ENCODE data around the gene CPN2. TPM values are rescaled to one million over a fixed set of nuclear protein-coding genes. Genes with fewer than 3 reads are reported as not detected.

Gene CPN2
- total and polyA plus RNA-seq, 10 of the 15 experiments (the other 5 are each of a cell fraction or from before 2014, with no cell fraction given), result not detected

DNA sequence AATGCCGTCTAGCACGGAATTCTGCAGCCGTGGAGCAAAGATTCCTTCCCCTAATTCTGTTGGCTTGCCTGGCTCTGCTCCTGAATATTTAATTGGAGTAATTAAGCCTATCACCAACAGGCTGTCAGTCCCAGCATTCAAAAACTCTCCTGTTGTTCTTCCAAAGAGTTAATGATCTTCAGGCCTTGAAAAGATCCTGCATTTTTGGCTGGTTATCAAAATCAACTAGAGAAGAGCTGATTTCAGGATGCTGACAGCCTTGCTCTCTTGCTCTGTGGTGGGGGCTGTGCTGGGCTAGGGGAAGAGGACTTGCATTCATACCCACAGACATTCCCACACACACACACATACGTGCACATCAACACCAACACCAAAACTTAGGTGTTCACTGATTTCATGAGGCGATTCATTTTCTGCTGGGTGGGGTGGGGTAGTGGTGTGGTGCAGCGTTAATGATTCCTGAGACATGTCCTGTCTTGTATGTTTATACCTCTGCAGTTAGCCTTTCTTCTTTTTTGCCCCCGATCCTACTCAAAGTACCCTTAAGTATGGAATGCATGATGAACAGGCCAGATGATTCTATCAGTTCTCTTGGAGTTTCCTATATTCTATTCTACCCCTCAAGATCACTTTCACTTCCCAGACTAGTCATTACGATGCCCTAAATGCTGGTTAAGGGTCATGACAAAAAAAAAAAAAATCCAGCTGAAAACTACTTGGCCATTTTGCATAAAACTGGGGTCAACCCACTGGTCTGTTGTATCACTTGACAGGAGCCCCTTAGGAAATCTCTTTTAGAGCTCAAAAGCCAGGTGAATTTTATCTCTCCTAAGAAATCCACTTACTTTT is 42.3 kb downstream of the CPN2 start:
- POLR2A ChIA-PET, result interaction anchor here (0.6 to 1.5 kb wide), 2 partner anchors 176 to 178 kb away, joined by 3 to 6 read pairs; no protein-coding TSS in a partner anchor
- FAIRE-seq (peak; percentile 52), DNase-seq (ENCODE audit: low read depth, low spot score) (peak; percentile 40), ATAC-seq (peak; percentile 25)
- intact Hi-C loops (cut with micrococcal nuclease; ENCODE audit: unreplicated experiment) (loop anchor here (5.0 kb wide), 1 partner anchor 127 kb away; no protein-coding TSS in a partner anchor), in situ Hi-C loops (cut with MboI) (loop anchor here (5.0 kb wide), 1 partner anchor 172 kb away; the partner anchor contains the start of gene HES1)
- SMC1A ChIA-PET (ENCODE audit: uncharacterized antibody, unreplicated experiment), result interaction anchor here (0.6 to 2.3 kb wide), 12 partner anchors 129 to 553 kb away, joined by 3 to 8 read pairs (median 4); no protein-coding TSS in a partner anchor
- CTCF ChIA-PET, result interaction anchor here (0.9 to 2.9 kb wide), 7 partner anchors 13 to 643 kb away, joined by 3 to 14 read pairs (median 5); no protein-coding TSS in a partner anchor
- BruUV-seq (replicated peaks), result no TSS peak
- H3K4me1 ChIP-seq (ENCODE audit: control insufficient read depth, insufficient read depth, low read length), result peaks cover 46% of the 10 kb centered on the region
- peak overlapping the region; percentile 20; the same call in 1 of the 2 replicates for H2AFZ ChIP-seq (ENCODE audit: control insufficient read depth, low read depth, low read length)
- no peaks in the 10 kb centered on the region for H4K20me1 ChIP-seq (ENCODE audit: control insufficient read depth, insufficient read depth)
- RAD21 ChIA-PET (ENCODE audit: unreplicated experiment), result interaction anchor here (0.7 to 2.2 kb wide), 4 partner anchors 178 to 643 kb away, joined by 3 to 13 read pairs (median 3); no protein-coding TSS in a partner anchor
- H3K4me2 ChIP-seq (ENCODE audit: control insufficient read depth, insufficient read depth), result peak overlapping the region; percentile 53; the same call in 1 of the 2 replicates
- no peaks in the 10 kb centered on the region; the same call in 2 of the 3 replicates for H3K9me3 ChIP-seq (replicated peaks; ENCODE audit: control insufficient read depth, insufficient read depth, low read length)
- WGBS (ENCODE audit: insufficient coverage, insufficient replicate concordance, low lambda C conversion rate, missing lambda C conversion rate), result 39% methylated on average over 8 of the region's 8 CpGs
- H3K36me3 ChIP-seq (ENCODE audit: control insufficient read depth in 2 of 2, insufficient read depth in 2 of 2, low read length in 1 of 2), result no peaks in the 10 kb centered on the region
- H3K79me2 ChIP-seq (ENCODE audit: control insufficient read depth, insufficient read depth, low read length), result no peaks in the 10 kb centered on the region
- H3K9ac ChIP-seq (ENCODE audit: control insufficient read depth, insufficient read depth, low read length), result no peak overlapping the region
- no peak overlapping the region for H3K4me3 ChIP-seq
- no peaks in the 10 kb centered on the region; a peak in 1 of 4 replicates for H3K27me3 ChIP-seq (replicated peaks in 1 of 2; ENCODE audit: control insufficient read depth in 2 of 2, insufficient read depth in 2 of 2, low read length in 1 of 2)
- H3K27ac ChIP-seq (ENCODE audit: control insufficient read depth, insufficient read depth), result peak overlapping the region; percentile 75; the same call in 1 of the 2 replicates
- TF ChIP-seq RB1 (IDR thresholded peaks at IDR 0.05; ENCODE audit: borderline replicate concordance) (no peak), SREBF2 (IDR thresholded peaks at IDR 0.05; ENCODE audit: low read length) (no peak), CHD4 (IDR thresholded peaks at IDR 0.05) (no peak), HDGF (IDR thresholded peaks at IDR 0.05) (no peak), PAX8 (IDR thresholded peaks at IDR 0.05) (no peak), MEF2B (IDR thresholded peaks at IDR 0.05; ENCODE audit: partially characterized antibody, poor library complexity, severe bottlenecking) (no peak), ZNF384 (IDR thresholded peaks at IDR 0.05; ENCODE audit: borderline replicate concordance, low read depth, low read length) (peak; percentile 38; the same call in 1 of the 2 replicates), CREB1 (IDR thresholded peaks at IDR 0.05; ENCODE audit: low read depth) (0 out of 2 replicates have a peak, but pooled peaks have one; percentile 7), JUND (IDR thresholded peaks at IDR 0.05; ENCODE audit: low read depth, low read length) (no peak), ZNF622 (IDR thresholded peaks at IDR 0.05) (no peak), ATF2 (IDR thresholded peaks at IDR 0.05; ENCODE audit: low read length) (no peak), EZH2 (IDR thresholded peaks at IDR 0.05; ENCODE audit: borderline replicate concordance, control insufficient read depth, low read depth, low read length) (no peak), BHLHE40 (IDR thresholded peaks at IDR 0.05; ENCODE audit: borderline replicate concordance in 1 of 2, low read depth in 2 of 2, low read length in 1 of 2) (peak in 1 of 2 experiments; percentile 31; a peak in 1 of 4 replicates), DPF2 (IDR thresholded peaks at IDR 0.05) (no peak)
- TF ChIP-seq, protein P1, sequence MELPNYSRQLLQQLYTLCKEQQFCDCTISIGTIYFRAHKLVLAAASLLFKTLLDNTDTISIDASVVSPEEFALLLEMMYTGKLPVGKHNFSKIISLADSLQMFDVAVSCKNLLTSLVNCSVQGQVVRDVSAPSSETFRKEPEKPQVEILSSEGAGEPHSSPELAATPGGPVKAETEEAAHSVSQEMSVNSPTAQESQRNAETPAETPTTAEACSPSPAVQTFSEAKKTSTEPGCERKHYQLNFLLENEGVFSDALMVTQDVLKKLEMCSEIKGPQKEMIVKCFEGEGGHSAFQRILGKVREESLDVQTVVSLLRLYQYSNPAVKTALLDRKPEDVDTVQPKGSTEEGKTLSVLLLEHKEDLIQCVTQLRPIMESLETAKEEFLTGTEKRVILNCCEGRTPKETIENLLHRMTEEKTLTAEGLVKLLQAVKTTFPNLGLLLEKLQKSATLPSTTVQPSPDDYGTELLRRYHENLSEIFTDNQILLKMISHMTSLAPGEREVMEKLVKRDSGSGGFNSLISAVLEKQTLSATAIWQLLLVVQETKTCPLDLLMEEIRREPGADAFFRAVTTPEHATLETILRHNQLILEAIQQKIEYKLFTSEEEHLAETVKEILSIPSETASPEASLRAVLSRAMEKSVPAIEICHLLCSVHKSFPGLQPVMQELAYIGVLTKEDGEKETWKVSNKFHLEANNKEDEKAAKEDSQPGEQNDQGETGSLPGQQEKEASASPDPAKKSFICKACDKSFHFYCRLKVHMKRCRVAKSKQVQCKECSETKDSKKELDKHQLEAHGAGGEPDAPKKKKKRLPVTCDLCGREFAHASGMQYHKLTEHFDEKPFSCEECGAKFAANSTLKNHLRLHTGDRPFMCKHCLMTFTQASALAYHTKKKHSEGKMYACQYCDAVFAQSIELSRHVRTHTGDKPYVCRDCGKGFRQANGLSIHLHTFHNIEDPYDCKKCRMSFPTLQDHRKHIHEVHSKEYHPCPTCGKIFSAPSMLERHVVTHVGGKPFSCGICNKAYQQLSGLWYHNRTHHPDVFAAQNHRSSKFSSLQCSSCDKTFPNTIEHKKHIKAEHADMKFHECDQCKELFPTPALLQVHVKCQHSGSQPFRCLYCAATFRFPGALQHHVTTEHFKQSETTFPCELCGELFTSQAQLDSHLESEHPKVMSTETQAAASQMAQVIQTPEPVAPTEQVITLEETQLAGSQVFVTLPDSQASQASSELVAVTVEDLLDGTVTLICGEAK (IDR thresholded peaks at IDR 0.05; ENCODE audit: borderline replicate concordance), result no peak
- TF ChIP-seq, protein P2, sequence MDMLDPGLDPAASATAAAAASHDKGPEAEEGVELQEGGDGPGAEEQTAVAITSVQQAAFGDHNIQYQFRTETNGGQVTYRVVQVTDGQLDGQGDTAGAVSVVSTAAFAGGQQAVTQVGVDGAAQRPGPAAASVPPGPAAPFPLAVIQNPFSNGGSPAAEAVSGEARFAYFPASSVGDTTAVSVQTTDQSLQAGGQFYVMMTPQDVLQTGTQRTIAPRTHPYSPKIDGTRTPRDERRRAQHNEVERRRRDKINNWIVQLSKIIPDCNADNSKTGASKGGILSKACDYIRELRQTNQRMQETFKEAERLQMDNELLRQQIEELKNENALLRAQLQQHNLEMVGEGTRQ (IDR thresholded peaks at IDR 0.05; ENCODE audit: borderline replicate concordance, low read depth, low read length), result no peak
